ENCODE measurements around the gene SLC25A25. TPM values are rescaled to one million over a fixed set of nuclear protein-coding genes. Genes with fewer than 3 reads are reported as not detected.

SLC25A25 gene
- total RNA-seq, 1 donor from 2014 or later, result 16.8 TPM

- peak; percentile 49 for DNase-seq (ENCODE audit: low read depth, low spot score)
- no peak for TF ChIP-seq CTCF (conservative IDR thresholded peaks at IDR 0.05)
- Mint-ChIP-seq H3K4me1 (peaks cover 55% of the 10 kb centered on the region), H3K27ac (ENCODE audit: unreplicated experiment) (peak overlapping the region; percentile 95), H3K9me3 (no peaks in the 10 kb centered on the region), H3K4me3 (peak overlapping the region; percentile 76), H3K27me3 (ENCODE audit: low read depth) (no peaks in the 10 kb centered on the region), H3K36me3 (ENCODE audit: low read depth) (no peaks in the 10 kb centered on the region)
These were observed 26.3 kb downstream of the SLC25A25 start for GRCh38 chr9:128094166-128094949.

GRCh38 chr9:128094950-128095544 lies 27.0 kb downstream of the SLC25A25 start:
- peaks cover 62% of the 10 kb centered on the region for H3K4me1 Mint-ChIP-seq
- TF ChIP-seq CTCF (conservative IDR thresholded peaks at IDR 0.05), result no peak
- H3K27ac Mint-ChIP-seq (ENCODE audit: unreplicated experiment), result peak overlapping the region; percentile 95
- H3K4me3 Mint-ChIP-seq, result no peak overlapping the region
- H3K9me3 Mint-ChIP-seq, result no peaks in the 10 kb centered on the region
- no peak for DNase-seq (ENCODE audit: low read depth, low spot score)
- no peaks in the 10 kb centered on the region for H3K36me3 Mint-ChIP-seq (ENCODE audit: low read depth)
- no peaks in the 10 kb centered on the region for H3K27me3 Mint-ChIP-seq (ENCODE audit: low read depth)

GRCh38 chr9:128096616-128097536 lies 28.8 kb downstream of the SLC25A25 start:
- Mint-ChIP-seq H3K4me1 (peaks cover 53% of the 10 kb centered on the region), H3K27me3 (ENCODE audit: low read depth) (no peaks in the 10 kb centered on the region), H3K9me3 (no peaks in the 10 kb centered on the region), H3K4me3 (no peak overlapping the region), H3K36me3 (ENCODE audit: low read depth) (no peaks in the 10 kb centered on the region), H3K27ac (ENCODE audit: unreplicated experiment) (no peak overlapping the region)
- no peak for DNase-seq (ENCODE audit: low read depth, low spot score)
- no peak for TF ChIP-seq CTCF (conservative IDR thresholded peaks at IDR 0.05)

- no peak for TF ChIP-seq CTCF (conservative IDR thresholded peaks at IDR 0.05)
- H3K27ac Mint-ChIP-seq (ENCODE audit: unreplicated experiment), result peak overlapping the region; percentile 99
- H3K36me3 Mint-ChIP-seq (ENCODE audit: low read depth), result no peaks in the 10 kb centered on the region
- no peak for DNase-seq (ENCODE audit: low read depth, low spot score)
- H3K4me3 Mint-ChIP-seq, result peak overlapping the region; percentile 86
- H3K9me3 Mint-ChIP-seq, result no peaks in the 10 kb centered on the region
- H3K4me1 Mint-ChIP-seq, result peaks cover 50% of the 10 kb centered on the region
- H3K27me3 Mint-ChIP-seq (ENCODE audit: low read depth), result no peaks in the 10 kb centered on the region
These were observed 29.7 kb downstream of the SLC25A25 start for GRCh38 chr9:128097543-128098296.

All from neural crest cell (in vitro differentiated cells).